ENCODE results near the gene TRIM16. TPM values are rescaled to one million over a fixed set of nuclear protein-coding genes. Genes with fewer than 3 reads are reported as not detected.
A peak's percentile ranks its signal among the peaks of the same experiment; 100 is the strongest.
"Not testable (repeated sequence)": the region's sequence is repeated elsewhere in the genome, so short reads cannot be mapped to it uniquely, and the experiment has no call there.

The TRIM16 gene
- total RNA-seq, 1 donor from 2014 or later: 34.2 TPM

DNA sequence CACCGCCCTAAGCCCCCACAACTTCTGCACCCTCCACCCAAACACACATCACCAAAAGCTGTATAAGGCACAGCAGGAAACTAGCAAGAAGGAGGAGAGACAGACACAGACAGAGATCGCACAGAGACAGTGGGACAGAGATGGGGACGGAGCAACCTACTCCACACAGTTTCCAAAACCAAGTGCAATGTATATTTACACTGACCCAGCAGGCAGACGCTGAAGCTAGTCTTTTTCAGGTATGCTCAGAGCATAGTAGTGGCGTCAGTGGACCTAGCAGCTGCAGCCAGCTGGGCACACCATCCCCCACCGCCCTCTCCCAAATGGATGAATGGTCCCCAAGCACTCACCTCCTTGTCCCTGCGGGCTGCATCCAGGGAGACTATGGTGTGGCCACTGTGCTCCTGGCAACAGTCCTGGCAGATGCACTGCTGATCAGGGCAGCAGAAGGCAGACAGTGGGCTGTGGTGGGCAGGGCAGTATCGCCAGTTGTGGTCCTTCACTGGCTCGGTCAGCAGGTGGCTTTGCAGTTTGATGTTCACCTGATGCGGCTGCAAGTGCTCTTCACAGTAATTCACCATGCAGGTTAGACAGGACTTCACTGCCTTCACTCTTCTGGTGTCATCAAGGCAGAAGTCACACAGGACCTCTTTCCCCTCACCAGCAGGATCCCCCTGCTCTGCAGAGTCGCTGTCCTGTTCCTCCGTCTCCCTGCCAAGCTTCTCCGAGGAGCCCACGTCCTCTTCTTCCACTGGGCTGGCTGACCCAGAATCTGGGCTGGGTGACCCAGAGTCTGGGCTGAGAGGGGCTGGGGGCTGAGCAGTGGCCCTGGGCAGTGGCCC, 33.1 kb downstream of the TRIM16 start:
- peaks cover 79% of the 10 kb centered on the region for H3K4me1 Mint-ChIP-seq (ENCODE audit: low read depth)
- TF ChIP-seq, protein P1, sequence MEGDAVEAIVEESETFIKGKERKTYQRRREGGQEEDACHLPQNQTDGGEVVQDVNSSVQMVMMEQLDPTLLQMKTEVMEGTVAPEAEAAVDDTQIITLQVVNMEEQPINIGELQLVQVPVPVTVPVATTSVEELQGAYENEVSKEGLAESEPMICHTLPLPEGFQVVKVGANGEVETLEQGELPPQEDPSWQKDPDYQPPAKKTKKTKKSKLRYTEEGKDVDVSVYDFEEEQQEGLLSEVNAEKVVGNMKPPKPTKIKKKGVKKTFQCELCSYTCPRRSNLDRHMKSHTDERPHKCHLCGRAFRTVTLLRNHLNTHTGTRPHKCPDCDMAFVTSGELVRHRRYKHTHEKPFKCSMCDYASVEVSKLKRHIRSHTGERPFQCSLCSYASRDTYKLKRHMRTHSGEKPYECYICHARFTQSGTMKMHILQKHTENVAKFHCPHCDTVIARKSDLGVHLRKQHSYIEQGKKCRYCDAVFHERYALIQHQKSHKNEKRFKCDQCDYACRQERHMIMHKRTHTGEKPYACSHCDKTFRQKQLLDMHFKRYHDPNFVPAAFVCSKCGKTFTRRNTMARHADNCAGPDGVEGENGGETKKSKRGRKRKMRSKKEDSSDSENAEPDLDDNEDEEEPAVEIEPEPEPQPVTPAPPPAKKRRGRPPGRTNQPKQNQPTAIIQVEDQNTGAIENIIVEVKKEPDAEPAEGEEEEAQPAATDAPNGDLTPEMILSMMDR (IDR thresholded peaks at IDR 0.05): no peak
- H3K9me3 Mint-ChIP-seq (ENCODE audit: low read depth): no peaks in the 10 kb centered on the region
- peak overlapping the region; percentile 88 for H3K4me3 Mint-ChIP-seq (ENCODE audit: unreplicated experiment)
- DNase-seq (ENCODE audit: low spot score): no peak
- H3K36me3 Mint-ChIP-seq (ENCODE audit: low read depth): no peaks in the 10 kb centered on the region
- peak overlapping the region; percentile 96 for H3K27ac Mint-ChIP-seq (ENCODE audit: unreplicated experiment)
- no peaks in the 10 kb centered on the region for H3K27me3 Mint-ChIP-seq (ENCODE audit: low read depth)

DNA sequence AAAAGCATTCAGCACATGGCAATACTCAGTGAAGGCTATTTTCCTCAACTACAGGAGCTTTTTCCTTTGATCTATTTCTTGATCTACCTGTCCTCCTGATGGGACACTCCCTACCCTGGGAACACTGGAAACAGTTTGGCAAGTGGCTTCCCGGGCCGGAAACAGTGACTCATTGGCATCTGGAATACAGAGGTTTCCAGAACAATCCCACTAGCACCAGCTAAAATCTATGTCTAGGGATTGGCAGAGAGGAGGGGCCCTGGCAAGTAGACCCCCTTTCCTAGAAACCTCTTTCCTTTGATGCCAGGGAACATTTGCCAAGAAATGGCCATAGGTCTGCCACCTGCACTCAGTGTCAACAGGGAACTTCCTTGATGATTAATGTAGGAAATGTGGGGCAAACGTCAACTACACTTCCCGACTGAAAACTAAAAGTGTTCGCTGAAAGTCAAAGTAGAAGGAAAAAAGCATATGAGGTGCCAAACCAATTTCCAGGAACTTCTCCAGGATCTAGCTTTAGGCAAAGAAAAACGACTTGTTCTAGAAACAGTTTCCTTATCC, 34.2 kb downstream of the TRIM16 start:
- Mint-ChIP-seq H3K4me1 (ENCODE audit: low read depth) (peaks cover 79% of the 10 kb centered on the region), H3K27ac (ENCODE audit: unreplicated experiment) (peak overlapping the region; percentile 96)

DNA sequence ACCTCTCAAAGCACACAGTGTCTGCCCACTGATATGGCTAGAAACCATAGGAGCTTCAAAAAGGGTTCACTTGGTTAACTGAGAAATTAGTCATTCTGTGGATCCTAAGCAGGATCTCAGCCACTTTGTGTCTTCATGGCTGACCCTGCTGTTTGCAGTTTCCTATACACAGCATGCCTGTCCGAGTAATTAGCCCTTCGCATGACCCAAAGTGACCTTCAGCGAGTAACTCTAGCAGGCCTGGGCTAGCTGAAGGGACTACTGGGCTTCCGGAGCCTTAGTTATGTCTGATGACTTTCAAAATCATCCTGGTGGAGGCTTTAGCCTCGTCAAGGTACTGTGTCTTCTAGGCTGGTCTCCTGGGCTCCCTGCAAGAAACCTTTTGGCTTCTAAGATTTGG, 35.7 kb downstream of the TRIM16 start:
- TF ChIP-seq, protein P1 (IDR thresholded peaks at IDR 0.05): no peak
- Mint-ChIP-seq H3K27me3 (ENCODE audit: low read depth) (no peaks in the 10 kb centered on the region), H3K27ac (ENCODE audit: unreplicated experiment) (peak overlapping the region; percentile 63), H3K4me1 (ENCODE audit: low read depth) (peaks cover 70% of the 10 kb centered on the region), H3K9me3 (ENCODE audit: low read depth) (no peaks in the 10 kb centered on the region), H3K36me3 (ENCODE audit: low read depth) (no peaks in the 10 kb centered on the region), H3K4me3 (ENCODE audit: unreplicated experiment) (peak overlapping the region; percentile 88)
- no peak for DNase-seq (ENCODE audit: low spot score)

More for the DNA sequence above, 34.2 kb downstream of the TRIM16 start:
- Mint-ChIP-seq H3K4me3 (ENCODE audit: unreplicated experiment) (peak overlapping the region; percentile 88), H3K36me3 (ENCODE audit: low read depth) (no peaks in the 10 kb centered on the region), H3K9me3 (ENCODE audit: low read depth) (no peaks in the 10 kb centered on the region), H3K27me3 (ENCODE audit: low read depth) (no peaks in the 10 kb centered on the region)
- TF ChIP-seq, protein P1 (IDR thresholded peaks at IDR 0.05): no peak
- no peak for DNase-seq (ENCODE audit: low spot score)

DNA sequence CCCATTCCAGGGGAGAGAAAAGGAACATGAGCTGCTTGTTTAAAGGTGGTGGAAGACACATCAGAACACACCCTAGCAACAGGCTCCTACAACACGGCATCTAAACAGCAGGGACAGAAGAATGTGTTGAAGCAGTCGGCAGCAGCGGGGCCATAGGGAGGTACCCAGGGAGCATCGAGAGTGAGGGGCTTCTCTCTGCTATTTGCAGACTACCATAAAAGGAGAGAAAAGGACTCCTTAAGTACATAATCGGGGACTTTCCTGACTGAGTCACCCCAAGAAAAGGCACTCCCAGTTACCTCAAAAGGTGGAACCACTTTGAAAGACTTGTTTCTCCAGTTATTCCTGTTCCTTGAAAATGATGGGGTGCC, 38.2 kb downstream of the TRIM16 start:
- H3K27me3 Mint-ChIP-seq (ENCODE audit: low read depth); H3K4me3 Mint-ChIP-seq (ENCODE audit: unreplicated experiment); DNase-seq (ENCODE audit: low spot score); H3K9me3 Mint-ChIP-seq (ENCODE audit: low read depth); H3K36me3 Mint-ChIP-seq (ENCODE audit: low read depth): not testable (repeated sequence)
- Mint-ChIP-seq H3K4me1 (ENCODE audit: low read depth) (peaks cover 57% of the 10 kb centered on the region), H3K27ac (ENCODE audit: unreplicated experiment) (peak overlapping the region; percentile 88)

DNA sequence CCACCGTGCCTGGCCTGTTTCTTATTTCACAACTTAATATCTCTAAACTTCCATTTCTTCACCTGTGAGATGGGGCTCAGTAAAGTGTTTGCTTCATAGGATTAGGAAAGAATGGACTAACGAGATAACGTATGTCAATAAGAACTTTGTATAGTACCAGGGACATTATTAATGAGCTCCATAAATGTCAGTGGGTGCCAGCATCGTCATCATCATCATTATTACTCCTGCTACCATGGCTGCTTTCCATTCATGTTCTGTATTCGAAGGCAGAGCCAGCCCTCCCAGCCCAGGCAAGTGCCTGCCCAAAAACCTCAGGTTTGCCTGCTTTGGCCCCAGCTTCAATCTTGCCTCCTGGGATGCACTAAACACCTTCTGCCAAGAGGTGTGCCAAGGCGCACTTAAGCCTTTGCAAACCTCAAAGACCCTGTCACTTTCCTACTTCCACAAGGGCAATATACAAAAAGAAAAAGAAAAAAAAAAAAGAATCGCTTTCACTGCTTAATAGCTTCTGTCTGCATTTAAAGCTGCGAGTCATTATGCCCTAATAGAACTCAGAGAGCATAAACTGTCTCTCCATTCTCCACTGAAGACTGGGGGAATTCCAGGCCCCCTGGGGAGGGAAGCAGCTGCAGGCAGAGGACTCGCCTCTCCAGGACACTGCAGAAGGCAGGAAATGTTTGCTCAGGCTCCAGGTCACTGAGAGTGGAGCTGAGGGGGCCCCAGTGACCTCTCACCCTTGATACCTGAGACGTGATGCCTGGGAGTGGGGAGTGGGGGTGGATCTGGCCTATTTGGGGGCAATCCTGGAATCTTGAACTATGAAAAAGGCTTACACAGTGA, 38.8 kb downstream of the TRIM16 start:
- Mint-ChIP-seq H3K4me3 (ENCODE audit: unreplicated experiment) (peak overlapping the region; percentile 9), H3K4me1 (ENCODE audit: low read depth) (peaks cover 51% of the 10 kb centered on the region), H3K27ac (ENCODE audit: unreplicated experiment) (peak overlapping the region; percentile 88)
- not testable (repeated sequence) for H3K9me3 Mint-ChIP-seq (ENCODE audit: low read depth); H3K27me3 Mint-ChIP-seq (ENCODE audit: low read depth); DNase-seq (ENCODE audit: low spot score); H3K36me3 Mint-ChIP-seq (ENCODE audit: low read depth)

DNA sequence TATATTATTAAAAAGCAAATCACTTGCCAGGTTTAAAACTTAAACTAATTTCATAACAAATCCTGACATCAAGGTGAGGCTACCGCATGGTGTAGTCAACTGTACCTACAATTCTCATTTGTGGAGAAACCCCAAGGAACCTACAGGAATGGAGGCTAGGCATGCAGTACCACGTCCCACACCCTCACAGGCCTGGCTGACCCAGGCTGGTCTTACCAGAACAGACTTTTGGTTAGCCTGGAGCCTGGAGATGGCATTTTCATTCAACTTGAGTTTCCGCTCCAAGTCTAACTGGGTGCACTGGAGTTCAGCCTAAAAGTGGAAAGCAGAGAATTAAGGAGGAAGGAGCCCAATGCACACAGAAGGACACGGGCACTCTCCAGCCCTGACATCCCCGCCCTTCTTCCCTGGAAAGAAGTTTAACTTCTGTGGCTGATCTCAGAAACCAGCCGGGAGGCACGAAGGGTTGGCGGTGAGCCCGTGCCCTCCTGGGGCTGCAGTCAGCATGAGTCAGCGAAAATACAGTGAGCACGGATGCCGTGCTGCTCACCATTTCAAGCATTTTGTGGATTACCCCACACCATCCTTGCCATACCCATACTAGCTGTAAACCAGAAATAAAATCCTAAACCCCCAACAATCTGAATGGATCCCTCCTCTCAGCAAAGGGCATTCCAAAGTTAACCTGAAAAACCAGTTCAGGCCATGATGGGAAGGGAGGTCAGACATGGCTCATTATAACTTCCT, 41.4 kb downstream of the TRIM16 start:
- H3K4me1 Mint-ChIP-seq (ENCODE audit: low read depth): peaks cover 28% of the 10 kb centered on the region
- H3K36me3 Mint-ChIP-seq (ENCODE audit: low read depth); H3K9me3 Mint-ChIP-seq (ENCODE audit: low read depth); H3K27me3 Mint-ChIP-seq (ENCODE audit: low read depth); DNase-seq (ENCODE audit: low spot score): not testable (repeated sequence)
- H3K4me3 Mint-ChIP-seq (ENCODE audit: unreplicated experiment): peak overlapping the region; percentile 31
- H3K27ac Mint-ChIP-seq (ENCODE audit: unreplicated experiment): peak overlapping the region; percentile 96

DNA sequence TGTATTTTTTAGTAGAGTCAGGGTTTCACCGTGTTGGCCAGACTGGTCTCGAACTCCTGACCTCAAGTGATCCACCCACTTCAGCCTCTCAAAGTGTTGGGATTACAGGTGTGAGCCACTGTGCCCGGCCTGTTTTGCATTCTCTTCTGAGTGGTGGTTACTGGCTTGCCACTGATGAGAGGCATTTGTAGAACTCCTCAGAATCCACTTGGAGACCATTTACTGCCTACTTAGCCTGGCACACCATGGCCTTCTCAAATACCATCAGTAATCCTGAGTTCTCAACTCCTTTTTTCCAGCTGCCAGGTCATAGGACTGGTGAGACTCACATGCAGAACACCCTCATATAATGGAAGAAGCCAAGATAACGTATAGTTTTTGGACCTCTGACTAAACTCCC, 42.1 kb downstream of the TRIM16 start:
- peaks cover 28% of the 10 kb centered on the region for H3K4me1 Mint-ChIP-seq (ENCODE audit: low read depth)
- not testable (repeated sequence) for H3K27me3 Mint-ChIP-seq (ENCODE audit: low read depth); H3K36me3 Mint-ChIP-seq (ENCODE audit: low read depth); H3K9me3 Mint-ChIP-seq (ENCODE audit: low read depth); DNase-seq (ENCODE audit: low spot score); H3K4me3 Mint-ChIP-seq (ENCODE audit: unreplicated experiment)
- peak overlapping the region; percentile 71 for H3K27ac Mint-ChIP-seq (ENCODE audit: unreplicated experiment)

DNA sequence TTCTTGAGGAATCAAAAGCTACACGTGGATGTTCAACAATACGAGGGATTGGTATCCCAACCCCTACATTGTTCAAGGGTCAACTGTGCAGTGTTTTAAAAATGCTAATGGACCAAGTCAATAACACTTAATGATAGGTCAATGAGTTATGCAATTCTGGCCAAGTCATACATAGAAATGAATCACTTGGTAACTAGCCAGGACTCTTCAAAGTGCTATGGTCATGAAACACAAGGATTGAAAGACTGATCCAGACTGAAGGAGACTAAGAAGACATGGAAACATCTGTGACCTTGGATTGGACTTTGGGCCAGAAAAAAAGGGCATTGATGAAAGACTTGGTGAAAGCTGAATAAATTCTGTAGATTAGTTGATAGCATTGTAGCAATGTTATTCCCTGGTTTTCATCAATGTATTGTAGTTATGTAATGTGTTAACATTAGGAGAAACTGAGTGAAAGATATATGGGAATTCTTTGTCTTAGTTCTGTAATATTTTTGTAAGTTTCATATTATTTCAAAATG, 53.1 kb downstream of the TRIM16 start:
- H3K27me3 Mint-ChIP-seq (ENCODE audit: low read depth); H3K9me3 Mint-ChIP-seq (ENCODE audit: low read depth); H3K4me3 Mint-ChIP-seq (ENCODE audit: unreplicated experiment); H3K27ac Mint-ChIP-seq (ENCODE audit: unreplicated experiment); DNase-seq (ENCODE audit: low spot score); H3K4me1 Mint-ChIP-seq (ENCODE audit: low read depth): not testable (repeated sequence)
- peaks cover 21% of the 10 kb centered on the region for H3K36me3 Mint-ChIP-seq (ENCODE audit: low read depth)

DNA sequence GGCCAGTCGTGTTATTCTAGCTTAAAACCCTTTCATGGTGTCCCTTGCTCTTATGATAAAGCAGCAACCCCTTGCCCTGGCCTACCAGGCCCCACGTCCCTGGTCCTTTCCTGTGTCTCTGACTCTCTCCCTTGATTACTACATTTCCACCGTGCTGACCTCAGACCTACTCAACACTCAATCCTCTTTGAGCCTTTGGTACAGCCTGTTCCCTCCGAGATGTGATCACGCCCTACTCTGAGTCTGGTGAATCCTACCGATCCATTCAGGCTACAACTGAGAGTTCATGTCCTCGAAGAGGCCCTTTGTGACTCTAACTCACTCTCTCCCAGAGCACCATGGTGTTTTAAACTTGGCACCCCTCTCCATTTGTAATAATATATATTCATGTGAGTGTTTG, 54.1 kb downstream of the TRIM16 start:
- H3K27me3 Mint-ChIP-seq (ENCODE audit: low read depth); H3K9me3 Mint-ChIP-seq (ENCODE audit: low read depth); H3K4me3 Mint-ChIP-seq (ENCODE audit: unreplicated experiment); H3K27ac Mint-ChIP-seq (ENCODE audit: unreplicated experiment); DNase-seq (ENCODE audit: low spot score); H3K4me1 Mint-ChIP-seq (ENCODE audit: low read depth): not testable (repeated sequence)
- H3K36me3 Mint-ChIP-seq (ENCODE audit: low read depth): peaks cover 17% of the 10 kb centered on the region

Data from chondrocyte (in vitro differentiated cells).